Psoas muscle (tissue), 8 donors: ENCODE results near the gene FAIM2. TPM values are rescaled to one million over a fixed set of nuclear protein-coding genes. Genes with fewer than 3 reads are reported as not detected.

ENCODE experiments used
- ATAC-seq, 4 donors: fragments of 200-7000 bp; cut with Tn5 transposase; one replicate each; pipeline ENCODE4 v1.9.1; 2020; ENCODE audit warnings: moderate library complexity in 3 of 4, mild to moderate bottlenecking in 2 of 4
- DNase-seq, 2 donors: peaks; one replicate each; pipeline ENCODE4 v3.0.0-alpha.2; 2020
- H3K27ac ChIP-seq: fragments of 200-600 bp; one replicate; pipeline ENCODE4 v1.8.0; 2022
- H3K27me3 ChIP-seq, 3 donors: fragments of 200-600 bp in 1 of 3; one replicate each; pipeline versions ENCODE4 v1.6.1 to v1.8.0; 2013 to 2022; ENCODE audit warnings: low read length in 2 of 3, mild to moderate bottlenecking in 2 of 3, moderate library complexity in 1 of 3; ENCODE audit not compliant: insufficient read depth in 3 of 3
- H3K36me3 ChIP-seq, 2 donors: fragments of 200-600 bp in 1 of 2; one replicate each; pipeline versions ENCODE4 v1.6.1 to v1.8.0; 2013 to 2022; ENCODE audit warnings: low read depth in 1 of 2, mild to moderate bottlenecking in 1 of 2, moderate library complexity in 1 of 2; ENCODE audit not compliant: insufficient read depth in 1 of 2
- H3K4me1 ChIP-seq: fragments of 200-600 bp; one replicate; pipeline ENCODE4 v1.8.0; 2022
- H3K4me3 ChIP-seq: fragments of 200-600 bp; one replicate; pipeline ENCODE4 v1.8.0; 2022; ENCODE audit warnings: mild to moderate bottlenecking
- H3K9me3 ChIP-seq: fragments of 200-600 bp; one replicate; pipeline ENCODE4 v1.8.0; 2022
- CTCF ChIP-seq: fragments of 200-600 bp; IDR thresholded peaks from one replicate; pipeline ENCODE4 v1.8.0; 2022; ENCODE audit warnings: antibody characterized with exemption
- WGBS, 3 donors: extraction: QIAGEN DNeasy Blood & Tissue Kit; methylation state at CpG; one replicate each; pipeline versions ENCODE4 v1.1.6 to v1.1.7; 2013; 5-methylcytosine and 5-hydroxymethylcytosine counted together
- intact Hi-C, 2 donors: fragments of 100-400 bp; cut with DNase I; formaldehyde crosslinking; loops; one replicate each; pipeline versions ENCODE4 v1.11.0 to v1.14.2; 2022
- polyA plus RNA-seq, 3 donors: library from polyadenylated mRNA; stranded (reverse); fragments of 200-250 nt; gene quantifications; one replicate each; pipeline ENCODE4 v1.2.3, GENCODE V29; 2013
- total RNA-seq, 4 donors: library from RNA; stranded (reverse); fragmentation: NEBNext Ultra II Directional in 2 of 4; extraction: Animal tissue kit (Norgen Biotek cat#: 25700) in 2 of 4; gene quantifications; one replicate each; pipeline versions ENCODE4 v1.2.1 to v1.2.4, GENCODE V29; 2021 to 2023
- donor health status: healthy with polysubstance abuse.
- donor health status: DM: no; HTN: no; CAD: no; lungs with moderate emphysema.
- donor health status: Bipolar disorder and iron deficiency.
- donor health status: healthy.
- donor health status: DM: yes; HTN: yes; CAD: no.
- donor health status: DM: no; HTN: no; CAD: no.
- donor health status: DM: no; HTN: no; CAD: no.
- donor health status: DM: yes; HTN: yes; CAD: no.

The FAIM2 gene
- total and polyA plus RNA-seq, 7 donors = 0.22 to 1.1 (median 0.58) TPM; not detected in 2

- Histone ChIP-seq H3K9me3 (no peaks in the 10 kb centered on the region), H3K36me3 (no peaks in the 10 kb centered on the region), H3K4me3 (no peak within 1 kb of the TSS), H3K27ac (no peak within 1 kb of the TSS), H3K4me1 (no peaks in the 10 kb centered on the region), H3K27me3 (peaks cover 0 to 15% (median 3%) of the 10 kb centered on the region in 3 donors)
- no peak for TF ChIP-seq CTCF
- no peak for DNase-seq
- WGBS, 3 donors = 80 to 89% (median 81%) methylated on average over 31 to 32 of the region's 32 CpGs
- intact Hi-C loops = no loop called here
- ATAC-seq = no peak
Measured at GRCh38 chr12:49950273-49951251, 46.9 kb upstream of the FAIM2 start, which contains the start of gene AQP2. AQP2 (plus strand) TSS chr12:49950737; CDS start chr12:49950831, 94 bp downstream.

- Histone ChIP-seq H3K36me3 (no peaks in the 10 kb centered on the region), H3K9me3 (no peaks in the 10 kb centered on the region), H3K4me1 (no peaks in the 10 kb centered on the region), H3K27me3 (peaks cover 0 to 8% (median 3%) of the 10 kb centered on the region in 3 donors), H3K4me3 (no peak overlapping the region), H3K27ac (no peak overlapping the region)
- ATAC-seq = no peak
- intact Hi-C loops = loop anchor here in 1 of 2 donors (5.0 kb wide), 1 partner anchor 83 kb away; no protein-coding TSS in a partner anchor
- WGBS, 3 donors = 96 to 98% (median 98%) methylated on average over 3 of the region's 3 CpGs
- TF ChIP-seq CTCF = no peak
- no peak for DNase-seq
Measured at GRCh38 chr12:49949866-49950265, 46.2 kb upstream of the FAIM2 start.

DNA sequence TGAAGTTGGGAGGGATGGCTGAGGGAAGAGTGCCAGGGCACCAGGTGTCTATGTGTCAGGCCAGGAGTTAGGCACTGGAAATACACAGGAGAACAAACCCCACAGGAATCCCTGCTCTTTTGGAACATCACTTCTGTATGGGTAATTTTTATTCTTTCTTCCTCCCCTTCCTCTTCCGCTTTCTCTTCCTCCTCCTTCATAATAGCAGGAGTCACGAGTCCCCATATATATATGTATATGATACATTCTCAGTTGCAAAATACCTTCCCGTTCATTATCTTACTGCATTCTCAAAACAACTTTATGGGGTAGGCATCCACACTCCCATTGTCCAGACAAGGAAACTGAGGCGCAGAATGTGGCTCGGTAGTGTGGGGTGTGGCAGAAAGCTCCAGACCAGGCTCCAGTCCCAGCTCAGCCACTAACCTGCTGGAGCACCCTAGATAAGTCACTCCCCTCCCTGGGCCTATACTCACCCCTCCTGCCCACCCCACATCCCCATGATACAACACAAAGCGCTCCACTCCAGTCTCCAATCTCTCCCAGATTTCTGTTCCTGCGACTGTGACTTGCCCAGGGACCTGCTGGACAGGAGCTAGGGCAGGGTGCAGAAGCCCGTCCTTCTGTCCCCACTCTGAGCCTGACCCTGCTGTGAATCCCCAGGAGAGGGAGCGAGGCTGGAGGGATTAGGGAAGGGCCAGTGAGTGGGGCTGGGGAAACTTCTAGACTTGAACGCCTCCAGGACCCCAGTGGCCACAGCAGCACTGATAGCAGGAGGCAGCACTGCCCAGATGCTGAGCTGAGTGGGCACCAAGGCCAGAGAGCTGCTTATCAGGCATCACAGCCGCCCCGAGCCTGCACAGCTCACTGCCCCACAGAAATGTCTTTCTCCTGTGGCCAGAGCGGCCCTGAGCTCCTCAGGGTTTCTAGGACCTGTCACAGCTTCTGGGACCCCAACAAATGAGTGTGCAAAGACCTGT lies 45.5 kb upstream of the FAIM2 start:
- Histone ChIP-seq H3K9me3 (no peaks in the 10 kb centered on the region), H3K36me3 (no peaks in the 10 kb centered on the region), H3K4me1 (no peaks in the 10 kb centered on the region), H3K27ac (no peak overlapping the region), H3K27me3 (peaks cover 0 to 1% (median 0%) of the 10 kb centered on the region in 3 donors), H3K4me3 (no peak overlapping the region)
- TF ChIP-seq CTCF = no peak
- WGBS, 3 donors = 89 to 94% (median 94%) methylated on average over 13 of the region's 13 CpGs
- DNase-seq (no peak), ATAC-seq (no peak)
- intact Hi-C loops = loop anchor here in 1 of 2 donors (5.0 kb wide), 1 partner anchor 82 kb away; no protein-coding TSS in a partner anchor

DNA sequence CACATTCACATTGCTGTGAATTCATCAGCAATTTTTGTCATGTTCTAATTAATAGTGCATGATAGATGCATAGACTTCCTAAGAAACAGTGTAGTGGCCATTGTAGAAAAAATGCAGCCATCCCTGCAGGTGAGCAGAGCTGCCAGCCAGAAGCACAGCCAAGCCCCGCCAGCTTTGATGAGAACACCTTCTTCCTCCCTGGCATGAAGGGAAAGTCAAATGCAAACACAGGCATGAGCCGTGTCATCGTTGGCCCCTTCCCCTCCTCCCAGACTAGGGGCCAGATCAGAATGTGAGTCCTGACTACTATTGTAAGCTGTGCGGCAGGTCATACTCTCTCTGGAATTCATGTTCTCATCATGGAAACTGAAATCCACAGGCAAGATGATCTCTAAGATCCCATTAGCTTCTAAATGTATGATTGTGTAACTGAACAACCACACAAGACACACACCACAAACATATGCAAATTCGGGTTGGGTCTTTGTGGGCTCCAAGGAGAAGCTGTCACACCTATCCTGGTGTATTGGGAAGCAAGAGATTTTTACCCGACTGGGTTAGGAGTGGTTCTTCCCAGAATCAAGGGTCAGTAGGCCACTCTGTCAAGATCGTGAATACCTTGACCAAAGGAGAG lies 44.0 kb upstream of the FAIM2 start:
- Histone ChIP-seq H3K9me3 (no peaks in the 10 kb centered on the region), H3K4me1 (no peaks in the 10 kb centered on the region), H3K4me3 (no peak overlapping the region), H3K36me3 (no peaks in the 10 kb centered on the region), H3K27ac (no peak overlapping the region), H3K27me3 (no peaks in the 10 kb centered on the region)
- ATAC-seq (no peak), DNase-seq (no peak)
- 84 to 91% (median 90%) methylated on average over 7 of the region's 7 CpGs for WGBS, 3 donors
- TF ChIP-seq CTCF = no peak
- intact Hi-C loops = loop anchor here in 1 of 2 donors (5.0 kb wide), 1 partner anchor 80 kb away; no protein-coding TSS in a partner anchor
